ENCODE measurements around the gene KIF26A. TPM values are rescaled to one million over a fixed set of nuclear protein-coding genes. Genes with fewer than 3 reads are reported as not detected.

Gene KIF26A
- total and polyA plus RNA-seq, 2 of the 13 experiments (the other 11 are each of a cell fraction or from before 2014, with no cell fraction given), result not detected

- no TSS peak for BruUV-seq (replicated peaks)
- H3K36me3 ChIP-seq (replicated peaks in 1 of 2; ENCODE audit: control insufficient read depth in 1 of 2, insufficient read depth in 2 of 2, low read length in 2 of 2), result no peaks in the 10 kb centered on the region
- ChIA-PET POLR2A (no interaction called here), CTCF (ENCODE audit: low intra/inter-chr PET ratio, low total read pairs) (no interaction called here)
- peaks cover 0 to 10% of the 10 kb centered on the region in 2 experiments; a peak in 4 of 5 replicates for H3K27me3 ChIP-seq (ENCODE audit: control insufficient read depth in 1 of 2, insufficient read depth in 2 of 2, low read length in 2 of 2)
- no peaks in the 10 kb centered on the region for H4K20me1 ChIP-seq (ENCODE audit: insufficient read depth, low read length)
- no peak for DNase-seq (ENCODE audit: low spot score)
- FAIRE-seq, result no peak
- no peaks in the 10 kb centered on the region for H3K4me1 ChIP-seq (ENCODE audit: insufficient read depth, low read length)
- H3K4me3 ChIP-seq (replicated peaks in 1 of 3; ENCODE audit: insufficient read depth in 1 of 3, low read depth in 2 of 3, low read length in 3 of 3), result no peak overlapping the region
- no peak for TF ChIP-seq ZNF136 (CRISPR knock-in tag; IDR thresholded peaks at IDR 0.05; ENCODE audit: low read depth)
- H3K9ac ChIP-seq (ENCODE audit: insufficient read depth, low read depth, low read length), result no peak overlapping the region
- no peak overlapping the region for H3K4me2 ChIP-seq (ENCODE audit: low read depth, low read length)
- WGBS (ENCODE audit: low lambda C conversion rate), result 17% methylated on average over 7 of the region's 12 CpGs
- H3K9me3 ChIP-seq (ENCODE audit: low read length), result no peaks in the 10 kb centered on the region
- in situ Hi-C loops (cut with HindIII; ENCODE audit: extremely low pct_ligation_motif_present, low pct_unique_long_range_greater_than_20kb), result no loop called here
- no peaks in the 10 kb centered on the region for H3K79me2 ChIP-seq (ENCODE audit: insufficient read depth, low read length)
- no peak overlapping the region for H2AFZ ChIP-seq (ENCODE audit: low read length)
- ATAC-seq, result no peak
- no peak overlapping the region for H3K27ac ChIP-seq (ENCODE audit: extremely low read length, insufficient read depth, low read length)
- intact Hi-C loops (cut with micrococcal nuclease; ENCODE audit: unreplicated experiment), result no loop called here
Observed at GRCh38 chr14:104190396-104191000, 52.1 kb downstream of the KIF26A start.

DNA sequence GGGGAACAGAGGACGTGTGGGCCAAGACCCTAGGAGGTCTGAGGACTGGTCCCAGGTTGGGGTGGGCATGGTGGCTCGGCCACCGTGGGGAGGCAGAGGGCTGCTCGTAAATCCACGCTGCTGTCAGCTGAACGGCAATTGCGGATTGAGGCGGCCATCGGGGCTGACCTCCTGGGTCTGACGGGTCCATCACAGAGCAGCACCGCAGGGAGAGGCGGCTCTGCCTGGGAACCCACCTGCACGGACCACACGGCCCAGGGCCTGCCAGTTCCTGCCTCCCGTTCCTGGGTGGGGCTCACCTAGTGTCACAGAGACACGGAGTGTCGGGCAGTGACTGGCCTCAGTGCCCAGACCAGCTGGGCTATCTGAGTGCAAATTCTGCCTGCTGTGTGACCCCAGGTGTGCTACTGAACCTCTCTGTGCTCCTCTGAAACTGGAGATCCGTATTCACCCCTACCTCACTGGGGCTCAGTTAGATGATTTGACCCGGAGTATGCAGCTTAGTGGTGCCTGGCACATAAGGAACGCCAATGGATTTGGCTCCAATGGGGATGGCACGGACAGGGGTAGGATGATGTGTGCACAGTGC, 53.1 kb downstream of the KIF26A start:
- no peak for DNase-seq (ENCODE audit: low spot score)
- Histone ChIP-seq H3K4me2 (ENCODE audit: low read depth, low read length) (no peak overlapping the region), H3K9me3 (ENCODE audit: low read length) (no peaks in the 10 kb centered on the region), H3K27me3 (ENCODE audit: control insufficient read depth in 1 of 2, insufficient read depth in 2 of 2, low read length in 2 of 2) (peaks cover 0 to 14% of the 10 kb centered on the region in 2 experiments; a peak in 4 of 5 replicates), H4K20me1 (ENCODE audit: insufficient read depth, low read length) (no peaks in the 10 kb centered on the region), H3K9ac (ENCODE audit: insufficient read depth, low read depth, low read length) (no peak overlapping the region), H3K79me2 (ENCODE audit: insufficient read depth, low read length) (no peaks in the 10 kb centered on the region), H3K36me3 (replicated peaks in 1 of 2; ENCODE audit: control insufficient read depth in 1 of 2, insufficient read depth in 2 of 2, low read length in 2 of 2) (no peaks in the 10 kb centered on the region), H3K27ac (ENCODE audit: extremely low read length, insufficient read depth, low read length) (no peak overlapping the region), H3K4me1 (ENCODE audit: insufficient read depth, low read length) (no peaks in the 10 kb centered on the region), H2AFZ (ENCODE audit: low read length) (no peak overlapping the region), H3K4me3 (replicated peaks in 1 of 3; ENCODE audit: insufficient read depth in 1 of 3, low read depth in 2 of 3, low read length in 3 of 3) (no peak overlapping the region)
- TF ChIP-seq ZFAT (CRISPR knock-in tag; conservative IDR thresholded peaks at IDR 0.05) (no peak), ZNF30 (CRISPR knock-in tag; IDR thresholded peaks at IDR 0.05) (no peak), ZMYM3 (CRISPR knock-in tag; IDR thresholded peaks at IDR 0.05) (0 out of 2 replicates have a peak, but pooled peaks have one; percentile 14), ZNF768 (CRISPR knock-in tag; IDR thresholded peaks at IDR 0.05) (peak; percentile 93), SAP130 (CRISPR knock-in tag; IDR thresholded peaks at IDR 0.05; ENCODE audit: low read depth) (no peak)
- TF ChIP-seq, protein P1, sequence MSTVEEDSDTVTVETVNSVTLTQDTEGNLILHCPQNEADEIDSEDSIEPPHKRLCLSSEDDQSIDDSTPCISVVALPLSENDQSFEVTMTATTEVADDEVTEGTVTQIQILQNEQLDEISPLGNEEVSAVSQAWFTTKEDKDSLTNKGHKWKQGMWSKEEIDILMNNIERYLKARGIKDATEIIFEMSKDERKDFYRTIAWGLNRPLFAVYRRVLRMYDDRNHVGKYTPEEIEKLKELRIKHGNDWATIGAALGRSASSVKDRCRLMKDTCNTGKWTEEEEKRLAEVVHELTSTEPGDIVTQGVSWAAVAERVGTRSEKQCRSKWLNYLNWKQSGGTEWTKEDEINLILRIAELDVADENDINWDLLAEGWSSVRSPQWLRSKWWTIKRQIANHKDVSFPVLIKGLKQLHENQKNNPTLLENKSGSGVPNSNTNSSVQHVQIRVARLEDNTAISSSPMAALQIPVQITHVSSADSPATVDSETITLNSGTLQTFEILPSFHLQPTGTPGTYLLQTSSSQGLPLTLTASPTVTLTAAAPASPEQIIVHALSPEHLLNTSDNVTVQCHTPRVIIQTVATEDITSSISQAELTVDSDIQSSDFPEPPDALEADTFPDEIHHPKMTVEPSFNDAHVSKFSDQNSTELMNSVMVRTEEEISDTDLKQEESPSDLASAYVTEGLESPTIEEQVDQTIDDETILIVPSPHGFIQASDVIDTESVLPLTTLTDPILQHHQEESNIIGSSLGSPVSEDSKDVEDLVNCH (CRISPR knock-in tag; IDR thresholded peaks at IDR 0.05), result no peak
- POLR2A ChIA-PET, result no interaction called here
- in situ Hi-C loops (cut with HindIII; ENCODE audit: extremely low pct_ligation_motif_present, low pct_unique_long_range_greater_than_20kb), result no loop called here
- BruUV-seq (replicated peaks), result no TSS peak
- no peak for ATAC-seq
- intact Hi-C loops (cut with micrococcal nuclease; ENCODE audit: unreplicated experiment), result no loop called here
- no peak for FAIRE-seq
- CTCF ChIA-PET (ENCODE audit: low intra/inter-chr PET ratio, low total read pairs), result no interaction called here
- 8% methylated on average over 7 of the region's 21 CpGs for WGBS (ENCODE audit: low lambda C conversion rate)

Measured in HepG2 (cell line).